HFFc6 (cell line): ENCODE results near the gene CHRNA3. TPM values are rescaled to one million over a fixed set of nuclear protein-coding genes. Genes with fewer than 3 reads are reported as not detected.

Source experiments
- DNase-seq: peaks from one replicate; pipeline ENCODE4 v3.0.0-alpha.2; 2018
- H3K27ac Mint-ChIP-seq: 2 replicates; pipeline ENCODE4 v1.8.0; 2020; ENCODE audit warnings: mild to moderate bottlenecking, mixed read lengths
- H3K27me3 Mint-ChIP-seq: 2 replicates; pipeline ENCODE4 v1.8.0; 2021; ENCODE audit warnings: mild to moderate bottlenecking, moderate library complexity, mixed read lengths; ENCODE audit not compliant: insufficient read depth
- H3K36me3 Mint-ChIP-seq: 2 replicates; pipeline ENCODE4 v1.8.0; 2021; ENCODE audit warnings: low read depth, mixed read lengths
- H3K4me1 Mint-ChIP-seq: 2 replicates; pipeline ENCODE4 v1.8.0; 2020; ENCODE audit warnings: low read depth, mixed read lengths
- H3K4me3 Mint-ChIP-seq: 2 replicates; pipeline ENCODE4 v1.8.0; 2020; ENCODE audit warnings: mild to moderate bottlenecking, moderate library complexity, mixed read lengths
- H3K9me3 Mint-ChIP-seq: 2 replicates; pipeline ENCODE4 v1.8.0; 2020; ENCODE audit warnings: mild to moderate bottlenecking, mixed read lengths
- total RNA-seq, 6 experiments: library from RNA; stranded (reverse); fragmentation: NEBNext Ultra II Directional; extraction: Animal tissue kit (Norgen Biotek cat#: 25700); gene quantifications; 2 replicates in 1 of 6; 3 replicates in 5 of 6; pipeline ENCODE4 v1.2.3, GENCODE V29; 2021
- TF ChIP-seq, protein P1 (sequence below): fragments of 200-600 bp; sonication (generic); IDR thresholded peaks from 2 replicates; pipeline ENCODE4 v1.5.0; 2021; ENCODE audit warnings: antibody characterized with exemption, mild to moderate bottlenecking

CHRNA3 gene
- total RNA-seq, 6 experiments from 2014 or later = not detected

GRCh38 chr15:78626381-78626995, 5.7 kb upstream of the CHRNA3 start:
- peaks cover 47% of the 10 kb centered on the region for H3K27me3 Mint-ChIP-seq
- no peak overlapping the region for H3K4me3 Mint-ChIP-seq
- DNase-seq = no peak
- no peak overlapping the region for H3K27ac Mint-ChIP-seq
- H3K4me1 Mint-ChIP-seq = no peaks in the 10 kb centered on the region
- H3K36me3 Mint-ChIP-seq = no peaks in the 10 kb centered on the region
- TF ChIP-seq, protein P1, sequence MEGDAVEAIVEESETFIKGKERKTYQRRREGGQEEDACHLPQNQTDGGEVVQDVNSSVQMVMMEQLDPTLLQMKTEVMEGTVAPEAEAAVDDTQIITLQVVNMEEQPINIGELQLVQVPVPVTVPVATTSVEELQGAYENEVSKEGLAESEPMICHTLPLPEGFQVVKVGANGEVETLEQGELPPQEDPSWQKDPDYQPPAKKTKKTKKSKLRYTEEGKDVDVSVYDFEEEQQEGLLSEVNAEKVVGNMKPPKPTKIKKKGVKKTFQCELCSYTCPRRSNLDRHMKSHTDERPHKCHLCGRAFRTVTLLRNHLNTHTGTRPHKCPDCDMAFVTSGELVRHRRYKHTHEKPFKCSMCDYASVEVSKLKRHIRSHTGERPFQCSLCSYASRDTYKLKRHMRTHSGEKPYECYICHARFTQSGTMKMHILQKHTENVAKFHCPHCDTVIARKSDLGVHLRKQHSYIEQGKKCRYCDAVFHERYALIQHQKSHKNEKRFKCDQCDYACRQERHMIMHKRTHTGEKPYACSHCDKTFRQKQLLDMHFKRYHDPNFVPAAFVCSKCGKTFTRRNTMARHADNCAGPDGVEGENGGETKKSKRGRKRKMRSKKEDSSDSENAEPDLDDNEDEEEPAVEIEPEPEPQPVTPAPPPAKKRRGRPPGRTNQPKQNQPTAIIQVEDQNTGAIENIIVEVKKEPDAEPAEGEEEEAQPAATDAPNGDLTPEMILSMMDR = no peak
- no peaks in the 10 kb centered on the region for H3K9me3 Mint-ChIP-seq

- H3K27me3 Mint-ChIP-seq = peaks cover 51% of the 10 kb centered on the region
- no peaks in the 10 kb centered on the region for H3K9me3 Mint-ChIP-seq
- no peak for DNase-seq
- H3K27ac Mint-ChIP-seq = no peak overlapping the region
- no peaks in the 10 kb centered on the region for H3K36me3 Mint-ChIP-seq
- no peak overlapping the region for H3K4me3 Mint-ChIP-seq
- H3K4me1 Mint-ChIP-seq = no peaks in the 10 kb centered on the region
- TF ChIP-seq, protein P1 = no peak
These were observed 4.9 kb upstream of the CHRNA3 start for GRCh38 chr15:78625606-78626280.

- Mint-ChIP-seq H3K27ac (no peak overlapping the region), H3K9me3 (no peaks in the 10 kb centered on the region), H3K36me3 (no peaks in the 10 kb centered on the region), H3K4me3 (no peak overlapping the region), H3K4me1 (no peaks in the 10 kb centered on the region), H3K27me3 (peaks cover 53% of the 10 kb centered on the region)
- TF ChIP-seq, protein P1 = no peak
- no peak for DNase-seq
These were observed 4.1 kb upstream of the CHRNA3 start for GRCh38 chr15:78624651-78625590.

DNA sequence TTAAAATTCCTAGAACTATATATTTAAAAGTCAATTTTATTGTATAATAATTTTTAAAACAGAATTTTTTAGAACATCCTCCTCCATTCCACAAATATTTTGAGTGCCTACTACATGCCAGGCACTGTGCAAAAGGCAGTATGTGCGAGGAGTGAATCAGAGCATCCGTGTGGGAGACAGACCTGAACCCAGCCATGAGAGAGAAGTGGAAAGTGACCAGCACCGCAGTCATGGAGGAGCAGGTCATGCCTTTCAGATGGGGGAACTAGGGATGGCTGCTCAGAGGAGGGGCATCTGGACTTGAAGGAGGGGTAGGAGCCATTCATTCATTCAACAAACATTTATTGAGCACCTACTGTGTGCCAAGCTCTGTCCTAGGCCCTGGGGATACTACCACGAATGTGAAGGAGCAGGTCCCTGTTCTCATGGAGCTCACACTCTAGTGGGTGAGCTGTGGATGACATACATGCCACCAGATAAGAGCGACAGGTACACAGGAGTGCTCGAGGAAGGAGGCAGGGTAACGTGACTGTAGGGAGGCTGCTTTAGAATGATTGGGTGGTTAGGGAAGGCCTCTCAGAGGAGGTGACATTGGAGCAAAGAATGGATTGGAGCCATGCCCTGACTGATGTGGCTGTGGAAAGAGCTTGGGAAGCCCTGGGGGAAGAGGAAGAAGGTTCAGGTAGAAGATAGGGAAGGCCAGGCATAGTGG, 3.1 kb upstream of the CHRNA3 start:
- Mint-ChIP-seq H3K9me3 (no peaks in the 10 kb centered on the region), H3K4me3 (no peak overlapping the region), H3K27me3 (peaks cover 54% of the 10 kb centered on the region), H3K27ac (no peak overlapping the region), H3K36me3 (no peaks in the 10 kb centered on the region), H3K4me1 (peaks cover under 1% of the 10 kb centered on the region; the same call in 1 of the 2 replicates)
- TF ChIP-seq, protein P1 = no peak
- no peak for DNase-seq

- TF ChIP-seq, protein P1 = no peak
- DNase-seq = no peak
- Mint-ChIP-seq H3K9me3 (no peaks in the 10 kb centered on the region), H3K27me3 (peaks cover 52% of the 10 kb centered on the region), H3K4me1 (peaks cover 8% of the 10 kb centered on the region), H3K27ac (no peak overlapping the region), H3K4me3 (no peak overlapping the region), H3K36me3 (no peaks in the 10 kb centered on the region)
These were observed 1.1 kb upstream of the CHRNA3 start for GRCh38 chr15:78621810-78622402.
